GM21576 (cell line): ENCODE data around the gene MLYCD.

Source experiments
- ATAC-seq: cut with Tn5 transposase; IDR thresholded peaks from one replicate; pipeline ENCODE4 v1.9.1; 2021; ENCODE audit warnings: mild to moderate bottlenecking, moderate library complexity; ENCODE audit not compliant: unreplicated experiment

MLYCD gene

GRCh38 chr16:83925095-83925905 is 26.4 kb downstream of the MLYCD start:
- ATAC-seq: no peak

- ATAC-seq: no peak
Measured at GRCh38 chr16:83925957-83926725, 27.2 kb downstream of the MLYCD start.

- ATAC-seq: peak; percentile 57
Measured at GRCh38 chr16:83926726-83927397, 27.9 kb downstream of the MLYCD start.

GRCh38 chr16:83928341-83929055 is 29.6 kb downstream of the MLYCD start:
- ATAC-seq: no peak

GRCh38 chr16:83929811-83930555 is 31.1 kb downstream of the MLYCD start:
- ATAC-seq: no peak

GRCh38 chr16:83930730-83931500 is 32.0 kb downstream of the MLYCD start:
- ATAC-seq: no peak

- ATAC-seq: no peak
Measured at GRCh38 chr16:83931556-83931955, 32.6 kb downstream of the MLYCD start.

- ATAC-seq: no peak
Measured at GRCh38 chr16:83932304-83932703, 33.4 kb downstream of the MLYCD start.

- no peak for ATAC-seq
Measured at GRCh38 chr16:83932955-83933673, 34.2 kb downstream of the MLYCD start.

- ATAC-seq: no peak
Measured at GRCh38 chr16:83933885-83934683, 35.2 kb downstream of the MLYCD start.

GRCh38 chr16:83934684-83934977 is 35.7 kb downstream of the MLYCD start:
- no peak for ATAC-seq

- no peak for ATAC-seq
Measured at GRCh38 chr16:83935005-83935857, 36.3 kb downstream of the MLYCD start.

GRCh38 chr16:83935858-83936255 is 36.9 kb downstream of the MLYCD start:
- no peak for ATAC-seq

GRCh38 chr16:83936581-83937165 is 37.8 kb downstream of the MLYCD start:
- no peak for ATAC-seq

- no peak for ATAC-seq
Measured at GRCh38 chr16:83937267-83937666, 38.4 kb downstream of the MLYCD start.

GRCh38 chr16:83937922-83938885 is 39.3 kb downstream of the MLYCD start:
- no peak for ATAC-seq
